Neural progenitor cell (in vitro differentiated cells): ENCODE measurements around the gene HYDIN.

Experiments
- CTCF ChIP-seq: fragments of 200-600 bp; sonication (generic); IDR thresholded peaks from 2 replicates; pipeline ENCODE4 v1.5.1; 2017; ENCODE audit warnings: antibody characterized with exemption, mild to moderate bottlenecking
- EZH2 ChIP-seq: fragments of 200-600 bp; sonication (generic); IDR thresholded peaks from 2 replicates; pipeline ENCODE4 v1.6.1; 2017; ENCODE audit warnings: antibody characterized with exemption, mild to moderate bottlenecking, moderate library complexity
- EZH2phosphoT487 ChIP-seq: fragments of 200-600 bp; sonication (generic); IDR thresholded peaks from 2 replicates; pipeline ENCODE4 v1.6.1; 2017; ENCODE audit warnings: antibody characterized with exemption

DNA sequence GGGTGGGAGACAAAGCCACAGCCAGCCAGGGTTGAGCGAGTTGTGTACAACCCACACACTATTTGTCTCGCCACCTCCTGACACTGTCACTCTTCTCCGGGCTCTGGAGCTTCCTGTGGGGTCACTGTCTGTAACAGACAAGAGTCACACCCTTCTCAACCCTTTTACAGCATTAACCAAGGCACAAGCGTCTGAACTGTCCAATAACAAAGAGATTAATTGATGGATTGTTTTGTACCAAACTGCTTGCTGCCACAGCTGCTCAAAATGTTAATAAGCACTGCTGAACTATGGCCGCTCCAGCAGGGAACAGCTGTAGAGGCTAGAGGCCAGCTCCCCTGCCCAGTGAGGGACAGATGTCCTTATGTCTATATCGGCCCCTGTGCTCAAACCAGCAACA lies 25.2 kb upstream of the HYDIN start:
- no peak for TF ChIP-seq CTCF
- no peak for TF ChIP-seq EZH2
- no peak for TF ChIP-seq EZH2phosphoT487
